GM12891 (cell line): Measurements from ENCODE around the gene CSMD2.

Experiments
- POLR2A ChIP-seq: IDR thresholded peaks from 2 replicates; pipeline ENCODE4 v1.6.1; 2011; ENCODE audit warnings: low read depth, low read length, control low read depth
- POLR2AphosphoS5 ChIP-seq: IDR thresholded peaks from 2 replicates; pipeline ENCODE4 v1.6.1; 2011; ENCODE audit warnings: low read depth, low read length, control low read depth
- POU2F2 ChIP-seq: IDR thresholded peaks from 2 replicates; pipeline ENCODE4 v1.6.1; 2011; ENCODE audit warnings: low read depth, mild to moderate bottlenecking, control low read depth, low read length, moderate library complexity
- SPI1 ChIP-seq: IDR thresholded peaks from 2 replicates; pipeline ENCODE4 v1.6.1; 2011; ENCODE audit warnings: low read depth, low read length, control low read depth
- TAF1 ChIP-seq: IDR thresholded peaks from 2 replicates; pipeline ENCODE4 v1.6.1; 2011; ENCODE audit warnings: low read depth, low read length, control low read depth

- no peak for TF ChIP-seq POLR2A
- TF ChIP-seq POLR2AphosphoS5, result no peak
- TF ChIP-seq TAF1, result no peak
- TF ChIP-seq POU2F2, result no peak
- no peak for TF ChIP-seq SPI1
Observed at GRCh38 chr1:33654267-33654834, 510.7 kb downstream of the CSMD2 start.
